Activated CD4-positive, alpha-beta T cell treated with anti-CD3 and anti-CD28 coated beads, Interleukin-2, Interleukin-6, amounts not matched to agents 100 ng/mL and 50 ng/mL, durations not matched to agents 16 hours and 8 hours (primary cell): Measurements from ENCODE around the gene INTS11.
A peak's percentile ranks its signal among the peaks of the same experiment; 100 is the strongest.
"Not testable (repeated sequence)": the region's sequence is repeated elsewhere in the genome, so short reads cannot be mapped to it uniquely, and the experiment has no call there.

Source experiments
- DNase-seq: peaks from one replicate; pipeline ENCODE4 v3.0.0-alpha.2; 2020

INTS11 gene

DNA sequence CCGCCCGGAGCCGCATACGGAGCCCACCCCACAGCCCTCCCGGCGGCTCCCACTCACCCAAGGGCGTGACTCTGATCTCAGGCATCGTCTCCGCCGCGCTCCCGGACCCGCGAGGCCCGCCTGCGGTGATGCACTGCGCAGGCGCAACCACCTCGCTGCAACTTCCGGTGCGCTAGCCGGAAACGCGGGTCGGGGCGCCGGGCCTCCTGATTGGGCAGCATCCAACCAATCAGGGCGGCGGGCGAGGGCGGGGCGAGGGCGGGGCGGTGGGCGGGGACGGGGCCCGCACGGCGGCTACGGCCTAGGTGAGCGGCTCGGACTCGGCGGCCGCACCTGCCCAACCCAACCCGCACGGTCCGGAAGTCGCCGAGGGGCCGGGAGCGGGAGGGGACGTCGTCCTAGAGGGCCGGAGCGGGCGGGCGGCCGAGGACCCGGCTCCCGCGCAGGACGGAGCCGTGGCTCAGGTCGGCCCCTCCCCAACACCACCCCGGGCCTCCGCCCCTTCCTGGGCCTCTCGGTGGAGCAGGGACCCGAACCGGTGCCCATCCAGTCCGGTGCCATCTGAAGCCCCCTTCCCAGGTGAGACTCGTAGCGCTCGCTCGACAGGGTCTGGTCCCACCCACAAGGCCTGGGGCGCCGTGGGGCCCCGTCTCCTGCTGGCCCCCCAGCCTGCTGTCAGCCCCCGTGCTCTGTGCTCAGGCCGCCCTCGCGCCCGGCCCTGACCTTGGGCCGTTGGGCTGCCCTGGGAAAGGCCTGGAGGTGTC lies at the start of gene INTS11, which contains the start of gene CPTP:
Gene INTS11 (minus strand): TSS at position 137 of the 764 bp plus-strand sequence. CDS start 52 bp downstream, at position 85.
Gene CPTP (plus strand): TSS at position 279 of the 764 bp plus-strand sequence. CDS start 2,109 bp downstream, outside the sequence.
- peak; percentile 98 for DNase-seq

DNA sequence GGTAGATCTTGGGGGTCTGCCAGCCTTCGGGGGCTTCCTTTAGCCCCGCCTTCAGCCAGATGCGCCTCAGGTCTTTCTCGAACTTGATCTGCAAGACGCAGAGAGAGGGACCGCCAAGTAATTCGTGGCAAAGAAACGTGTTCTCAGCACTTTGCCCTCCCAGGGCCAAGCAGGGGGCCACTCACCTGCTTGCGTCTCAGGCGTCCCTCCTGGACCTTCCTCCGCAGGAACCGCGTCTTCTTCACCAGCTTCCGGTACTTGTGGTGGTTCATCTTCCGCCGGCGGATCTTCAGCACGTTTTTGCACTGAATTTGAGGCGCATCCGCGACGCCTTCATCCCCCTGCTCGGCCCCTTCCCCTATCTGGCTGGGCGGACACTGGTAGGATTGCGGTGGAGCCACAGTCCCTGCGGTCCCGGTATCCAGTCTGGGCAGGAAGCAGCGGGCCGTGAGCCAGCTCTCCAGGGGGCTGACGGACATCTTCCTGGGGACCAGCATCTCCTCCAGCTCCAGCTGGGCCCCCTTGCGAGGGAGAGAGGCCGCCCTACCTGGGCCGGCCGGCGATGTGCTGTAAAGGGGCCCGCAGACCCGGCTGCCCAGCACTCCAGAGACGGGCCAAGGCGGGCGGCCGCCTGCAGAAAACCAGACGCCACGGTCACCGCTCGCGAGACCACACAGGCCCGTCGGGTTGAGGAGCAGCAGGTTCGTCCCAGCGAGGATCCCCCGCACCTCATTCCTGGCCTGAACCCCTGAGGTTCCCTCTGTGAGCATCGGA lies 49.5 kb upstream of the INTS11 start:
- no peak for DNase-seq

DNA sequence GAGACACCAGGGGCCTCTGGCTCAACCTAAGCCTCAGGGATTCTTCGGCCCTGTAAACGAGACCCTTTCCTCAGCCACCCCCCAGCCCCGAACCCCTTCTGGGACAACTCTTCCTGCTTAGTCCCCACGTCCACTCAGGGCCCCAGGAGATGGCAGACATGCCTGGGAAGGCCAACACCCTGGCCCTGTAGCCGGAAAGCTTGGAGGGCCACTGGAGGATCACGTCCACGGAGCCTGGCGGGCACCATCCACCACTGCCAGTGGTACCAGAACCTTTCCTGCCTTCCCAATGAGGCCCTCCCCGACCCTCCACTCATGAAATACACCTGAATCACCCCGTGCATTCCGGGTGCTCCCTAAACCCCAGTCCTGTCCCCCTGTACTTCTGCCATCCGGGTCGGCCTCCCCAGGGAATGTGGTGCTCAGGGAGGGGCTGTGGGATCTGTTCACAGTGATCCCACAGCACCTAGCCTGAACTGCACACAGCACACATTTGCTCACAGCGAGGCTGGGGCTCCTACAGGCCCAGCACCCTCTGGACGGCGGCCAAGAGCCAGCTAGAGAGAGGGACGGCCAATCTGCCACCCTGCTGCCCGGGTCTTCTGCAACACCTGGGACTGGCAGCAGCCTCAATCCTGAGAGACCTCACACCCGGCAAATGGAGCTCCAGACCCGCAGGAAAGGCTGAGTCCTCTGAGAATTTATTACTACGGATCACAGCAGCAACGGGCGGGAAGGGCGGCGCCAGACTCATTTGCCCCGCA lies 48.8 kb upstream of the INTS11 start:
- DNase-seq, result no peak

DNA sequence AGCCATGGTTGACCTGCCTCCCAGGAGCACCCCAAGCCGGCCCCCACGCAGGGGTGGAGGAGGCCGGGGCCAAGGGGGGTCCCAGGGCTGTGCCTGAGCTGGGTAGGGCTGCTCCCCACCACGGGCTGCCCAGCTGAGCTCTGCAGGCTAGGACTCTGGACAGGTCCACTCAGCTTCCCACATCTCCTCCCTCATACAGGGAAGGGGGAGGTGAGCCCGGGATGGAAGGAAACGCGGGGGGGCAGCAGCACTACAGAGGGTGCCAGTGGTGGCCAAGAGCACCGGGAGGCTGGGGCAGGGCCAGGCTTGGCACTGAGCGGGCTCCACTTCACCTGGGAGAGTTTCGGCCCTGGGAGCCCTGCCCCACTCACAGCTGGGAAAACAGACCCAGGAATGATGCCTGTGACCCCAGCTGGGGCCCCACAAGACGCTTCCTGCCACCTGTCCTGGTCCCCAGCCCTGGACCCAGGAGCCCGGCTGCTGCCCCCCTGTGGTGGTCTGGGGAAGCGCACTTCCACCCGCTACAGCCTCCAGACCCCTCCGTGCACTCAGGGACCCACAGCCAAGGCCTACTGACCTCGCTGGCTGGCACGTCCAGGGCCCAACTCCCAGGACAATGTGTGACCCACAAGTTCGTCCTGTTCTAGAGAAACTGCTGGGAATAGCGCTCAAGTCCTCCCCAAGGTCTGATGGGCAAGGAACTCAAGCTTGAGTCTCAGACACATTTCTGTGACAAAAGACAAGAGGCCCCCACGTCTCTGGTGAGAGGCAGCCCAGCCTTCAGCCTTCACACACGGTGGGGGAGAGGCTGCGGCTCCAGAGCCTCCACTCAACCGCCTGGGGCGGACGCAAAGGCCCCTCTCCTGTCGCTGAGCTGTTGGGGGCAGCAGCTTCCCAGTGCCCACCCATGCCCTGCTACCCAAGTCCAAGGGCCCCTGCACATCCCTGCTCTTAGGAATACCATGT lies 47.6 kb upstream of the INTS11 start:
- peak; percentile 86 for DNase-seq

DNA sequence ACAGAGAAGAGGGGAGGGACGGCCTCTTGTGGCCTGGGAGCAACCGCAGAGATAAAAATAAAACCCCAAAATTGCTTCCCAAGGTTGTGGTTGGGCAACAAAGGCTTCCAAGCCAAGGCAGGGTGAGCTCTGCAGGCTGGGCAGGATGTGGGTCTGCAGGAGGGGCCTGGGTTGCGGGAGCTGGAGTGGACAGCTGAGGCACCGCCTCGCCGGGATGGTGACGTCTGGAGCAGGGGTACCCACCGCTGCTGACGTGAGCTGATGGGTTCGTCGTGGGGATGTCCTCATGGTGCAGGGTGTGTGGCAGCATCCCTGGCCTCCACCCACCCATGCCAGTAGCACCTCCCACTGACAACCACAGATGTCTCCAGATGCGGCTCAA lies 46.9 kb upstream of the INTS11 start:
- peak; percentile 48 for DNase-seq

DNA sequence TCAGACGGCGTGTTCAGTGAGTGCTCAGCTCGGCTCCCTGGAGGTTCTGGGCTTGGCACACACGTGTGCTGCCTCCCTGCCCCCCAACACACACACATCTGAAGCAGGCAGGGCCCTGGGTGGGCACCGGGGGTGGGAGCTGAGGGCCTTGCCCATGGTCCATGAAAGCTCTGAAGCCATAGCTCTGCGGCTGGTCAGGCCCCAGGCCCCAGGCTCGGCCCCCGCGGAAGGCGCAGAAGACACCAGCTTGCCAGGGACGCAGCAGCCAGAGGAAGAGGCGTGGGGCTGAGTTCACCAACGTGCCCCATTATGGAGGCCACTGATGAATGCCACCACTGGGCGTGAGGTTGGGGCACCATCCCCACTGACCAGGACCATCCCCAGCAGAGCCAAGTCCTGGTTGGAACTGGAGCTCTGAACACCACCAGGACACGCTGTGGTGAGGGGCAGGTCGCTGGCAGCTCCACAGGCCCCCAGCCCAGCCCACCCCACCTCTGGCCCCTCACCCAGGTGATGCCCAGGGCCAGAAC lies 46.4 kb upstream of the INTS11 start:
- no peak for DNase-seq

DNA sequence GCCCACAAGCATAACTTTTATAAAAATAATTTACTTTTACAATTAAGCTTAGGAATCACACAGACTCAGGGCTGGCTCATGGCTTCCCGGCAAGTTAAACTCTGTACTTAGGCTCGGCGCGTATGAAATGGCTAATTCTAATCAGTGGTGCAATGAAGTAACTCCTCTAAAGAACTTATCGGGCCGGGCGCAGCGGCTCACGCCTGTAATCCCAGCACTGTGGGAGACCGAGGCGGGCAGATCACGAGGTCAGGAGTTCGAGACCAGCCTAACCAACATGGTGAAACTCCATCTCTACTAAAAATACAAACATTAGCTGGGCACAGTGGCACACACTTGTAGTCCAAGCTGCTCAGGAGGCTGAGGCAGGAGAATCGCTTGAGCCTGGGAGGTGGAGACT lies 45.6 kb upstream of the INTS11 start:
- not testable (repeated sequence) for DNase-seq

DNA sequence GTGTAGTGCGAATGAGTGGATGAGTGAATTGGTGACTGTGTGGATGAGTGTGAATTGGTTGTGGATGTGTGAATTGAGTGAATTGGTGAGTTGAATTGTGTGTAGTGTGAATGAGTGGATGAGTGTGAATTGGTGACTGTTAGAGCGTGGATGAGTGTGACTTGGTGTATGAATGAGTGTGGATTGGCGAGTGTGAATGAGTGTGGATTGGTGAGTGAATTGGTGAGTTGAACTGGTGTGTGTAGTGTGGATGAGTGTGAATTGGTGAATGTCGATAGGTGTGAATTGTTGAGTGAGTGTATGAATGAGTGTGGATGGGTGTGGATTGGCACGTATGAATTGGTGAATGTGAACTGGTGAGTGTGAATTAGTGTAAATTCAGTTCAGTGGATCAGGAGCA lies 42.9 kb upstream of the INTS11 start:
- no peak for DNase-seq

DNA sequence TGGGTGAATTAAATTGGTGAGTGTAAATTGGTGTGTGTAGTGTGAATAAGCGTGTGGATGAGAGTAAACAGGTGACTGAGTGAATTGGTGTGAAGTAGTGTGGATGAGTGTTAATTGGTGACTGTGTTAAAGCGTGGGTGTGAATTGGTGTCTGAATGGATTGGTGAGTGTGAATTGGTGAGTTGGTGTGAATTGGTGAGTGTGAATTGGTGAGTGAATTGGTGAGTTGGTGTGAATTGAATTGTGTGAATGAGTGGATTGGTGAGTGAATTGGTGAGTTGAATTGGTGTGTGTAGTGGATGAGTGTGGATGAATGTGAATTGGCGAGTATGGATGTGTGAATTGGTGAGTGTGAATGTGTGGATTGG lies 42.2 kb upstream of the INTS11 start:
- DNase-seq, result no peak

DNA sequence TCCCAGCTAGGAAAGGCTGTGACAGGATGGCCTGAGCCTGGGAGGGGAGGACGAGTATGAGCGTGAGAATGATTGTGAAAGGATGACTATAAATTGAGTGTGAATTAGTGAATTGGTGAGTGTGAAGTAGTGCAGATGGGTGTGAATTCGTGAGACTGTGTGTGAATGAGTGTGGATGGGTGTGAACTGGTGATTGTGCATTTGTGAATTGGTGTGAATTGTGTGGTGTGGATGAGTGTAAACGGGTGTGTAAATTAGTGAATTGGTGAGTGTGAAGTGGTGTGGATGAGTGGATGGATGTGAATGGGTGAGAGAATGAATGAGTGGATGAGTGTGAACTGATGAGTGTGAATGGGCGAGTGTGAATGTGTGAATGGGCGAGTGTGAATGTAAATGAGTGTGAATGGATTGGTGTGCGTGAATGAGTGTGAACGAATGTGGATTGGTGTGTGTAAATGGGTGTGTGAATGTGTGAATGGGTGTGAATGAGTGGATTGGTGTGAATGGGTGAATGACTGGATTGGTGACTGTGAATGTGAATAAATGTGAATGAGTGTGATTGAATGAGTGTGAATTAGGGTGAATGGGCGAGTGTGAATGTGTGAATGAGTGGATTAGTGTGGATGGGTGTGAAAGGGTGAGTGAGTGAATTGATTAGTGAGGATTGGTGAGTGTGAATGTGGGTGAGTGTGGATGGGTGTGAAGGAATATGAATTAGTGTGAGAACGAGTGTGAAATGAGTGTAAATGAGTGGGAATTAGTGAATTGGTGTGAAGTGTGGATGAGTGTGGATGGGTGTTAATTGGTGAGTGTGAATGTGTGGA lies 41.6 kb upstream of the INTS11 start:
- no peak for DNase-seq

DNA sequence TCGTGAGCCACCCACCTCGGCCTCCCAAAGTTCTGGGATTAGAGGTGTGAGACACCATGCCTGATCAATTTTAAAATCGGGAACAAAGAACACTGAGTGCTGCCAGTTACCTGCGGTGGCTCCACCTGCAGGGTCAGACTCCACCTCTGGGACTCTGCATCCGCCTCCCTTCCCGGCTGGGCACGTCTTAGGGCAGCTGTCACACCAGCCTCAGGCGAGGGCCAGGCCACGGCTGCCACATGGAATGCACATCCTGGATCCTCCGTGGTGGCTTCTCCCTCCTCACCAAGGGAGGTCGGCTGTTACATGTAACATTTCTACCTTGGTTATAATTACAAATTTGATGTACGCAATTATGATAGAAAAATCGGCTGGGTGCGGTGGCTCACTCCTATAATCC lies 39.8 kb upstream of the INTS11 start:
- DNase-seq, result no peak

DNA sequence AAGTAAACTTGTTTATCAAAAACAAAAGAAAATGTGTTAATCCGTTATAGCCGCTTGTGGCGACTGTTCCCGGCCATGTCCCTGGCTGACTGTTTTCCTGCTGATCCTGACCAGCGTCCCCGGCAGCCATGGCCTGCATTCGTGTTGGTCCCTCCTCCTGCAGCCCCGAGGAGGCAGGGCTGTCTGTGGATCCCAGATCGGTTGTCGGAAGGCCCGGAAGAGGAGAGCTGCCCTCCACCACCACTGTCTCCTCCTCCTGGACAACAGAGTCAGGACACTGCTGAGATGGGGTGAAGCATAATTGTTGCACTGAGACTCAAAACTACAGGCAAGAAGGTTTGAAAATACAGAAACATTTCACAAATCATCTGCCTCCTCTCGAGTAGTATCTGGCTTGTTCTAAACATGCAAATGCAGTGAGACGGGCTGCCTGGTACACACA lies 37.5 kb upstream of the INTS11 start:
- no peak for DNase-seq

DNA sequence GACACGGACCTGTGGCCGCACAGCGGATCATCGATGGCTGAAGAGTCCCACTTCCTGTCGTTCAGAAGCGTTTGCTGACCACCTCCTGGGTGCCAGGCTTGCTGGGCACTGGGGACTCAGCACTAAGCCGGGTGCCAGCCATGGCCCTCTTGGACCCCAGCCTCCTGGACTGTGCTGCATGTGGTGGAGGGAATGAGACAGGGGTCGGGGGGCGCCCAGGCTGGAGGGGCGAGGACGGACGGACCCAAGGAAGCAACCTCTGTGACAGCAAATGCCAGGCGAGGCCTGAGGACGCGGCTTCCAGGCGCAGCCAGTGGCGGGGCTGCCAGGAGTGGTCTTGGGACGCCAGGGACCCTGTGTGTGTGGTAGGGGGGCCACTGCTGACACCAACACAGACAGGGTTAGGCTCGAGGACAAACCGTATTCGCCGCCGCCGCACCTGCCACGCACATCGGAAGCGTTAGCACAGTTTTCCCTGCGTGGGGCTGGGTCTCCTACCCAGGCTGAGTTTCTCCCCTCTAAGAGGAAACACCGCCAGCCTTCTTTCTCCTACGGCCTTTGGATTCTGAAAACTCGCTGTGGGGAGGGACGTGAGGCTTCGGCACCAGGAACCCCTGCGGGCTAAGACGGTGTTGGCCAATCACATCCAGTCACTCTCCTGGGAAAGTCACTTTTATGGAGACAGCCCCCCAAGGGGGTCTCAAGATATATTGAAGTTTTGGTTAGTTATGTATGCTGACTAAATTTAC lies 36.9 kb upstream of the INTS11 start:
- no peak for DNase-seq

DNA sequence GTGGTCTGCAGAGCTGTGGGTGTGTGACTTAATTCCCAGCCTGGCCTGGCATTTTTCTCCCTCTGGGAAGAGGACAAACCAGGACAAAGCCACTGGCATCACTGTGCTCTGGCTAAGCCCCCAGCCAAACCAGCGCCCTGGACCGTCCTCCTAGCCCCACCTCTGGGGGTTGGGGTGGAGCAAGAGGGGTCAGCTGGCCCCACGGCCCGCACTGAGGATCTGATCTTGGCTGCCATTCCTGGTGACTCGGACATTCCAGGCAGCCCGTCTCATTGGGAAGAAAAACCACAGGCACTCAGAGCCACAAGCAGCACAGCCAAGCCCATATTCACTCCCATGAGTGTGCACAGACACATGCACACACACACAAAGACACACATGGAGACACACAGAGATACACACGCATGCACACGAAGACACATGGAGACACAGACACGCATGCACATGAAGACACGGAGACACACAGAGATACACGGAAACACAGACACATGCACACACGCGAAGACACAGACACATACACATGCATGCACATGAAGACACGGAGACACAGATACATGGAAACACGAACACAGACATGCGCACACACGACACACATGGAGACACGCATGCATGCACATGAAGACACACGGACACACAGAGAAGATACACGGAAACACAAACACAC lies 36.2 kb upstream of the INTS11 start:
- DNase-seq, result no peak

DNA sequence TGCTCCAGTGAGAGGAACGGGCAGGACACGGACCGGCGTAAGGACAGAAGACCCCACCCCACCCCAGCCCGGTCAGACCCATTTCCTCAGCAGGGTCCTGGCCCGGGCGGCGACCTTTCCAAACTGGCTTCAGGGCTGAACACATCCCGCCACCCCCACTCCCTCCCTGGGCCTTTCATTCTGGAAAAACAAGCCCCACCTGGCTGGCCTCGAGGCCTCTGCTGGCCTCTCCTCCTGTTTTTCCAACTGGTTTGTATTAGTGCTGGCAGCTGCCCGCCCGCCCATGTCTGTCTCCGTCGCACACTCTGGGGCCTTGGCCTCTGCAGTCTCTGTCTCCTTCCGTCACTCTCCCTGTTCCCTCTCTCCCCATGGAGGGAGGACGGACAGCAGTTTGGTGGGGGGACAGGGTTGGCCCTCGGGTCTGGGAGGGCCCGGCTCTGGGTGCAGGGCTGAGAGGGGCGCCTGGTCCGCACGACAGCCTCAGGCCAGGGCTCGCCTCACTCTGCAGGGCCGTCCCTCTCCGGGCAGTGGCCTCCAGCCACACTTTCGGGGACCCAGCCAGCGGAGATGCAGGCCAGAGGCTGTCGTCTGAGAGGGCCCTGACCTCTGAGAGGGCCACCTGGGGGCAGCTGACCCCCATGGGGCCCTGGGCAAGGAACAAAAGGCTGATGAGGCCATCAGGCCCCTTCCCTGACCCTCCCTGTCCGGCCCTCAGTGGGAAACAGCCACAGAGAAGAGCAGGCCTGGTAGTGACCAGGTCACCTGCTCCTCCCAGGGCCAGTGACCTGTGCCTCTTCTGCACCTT lies 35.4 kb upstream of the INTS11 start:
- no peak for DNase-seq

DNA sequence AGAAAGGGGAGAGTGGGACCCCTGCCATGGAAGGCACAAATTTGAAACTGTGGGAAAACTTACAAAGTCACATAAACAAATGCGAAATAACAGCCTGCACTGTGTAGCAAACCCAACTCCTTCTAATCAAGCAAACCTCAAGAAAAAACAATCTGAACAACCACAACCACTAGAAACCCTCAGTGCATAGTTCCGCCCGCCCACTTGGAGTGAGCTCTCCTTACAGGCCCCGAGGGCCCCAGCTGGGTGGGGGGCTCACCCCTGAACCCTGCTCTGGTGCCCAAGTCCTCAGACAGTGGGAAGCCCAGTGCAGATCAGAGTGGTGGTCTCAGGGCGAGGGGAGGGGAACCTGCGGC lies 34.8 kb upstream of the INTS11 start:
- DNase-seq, result no peak

DNA sequence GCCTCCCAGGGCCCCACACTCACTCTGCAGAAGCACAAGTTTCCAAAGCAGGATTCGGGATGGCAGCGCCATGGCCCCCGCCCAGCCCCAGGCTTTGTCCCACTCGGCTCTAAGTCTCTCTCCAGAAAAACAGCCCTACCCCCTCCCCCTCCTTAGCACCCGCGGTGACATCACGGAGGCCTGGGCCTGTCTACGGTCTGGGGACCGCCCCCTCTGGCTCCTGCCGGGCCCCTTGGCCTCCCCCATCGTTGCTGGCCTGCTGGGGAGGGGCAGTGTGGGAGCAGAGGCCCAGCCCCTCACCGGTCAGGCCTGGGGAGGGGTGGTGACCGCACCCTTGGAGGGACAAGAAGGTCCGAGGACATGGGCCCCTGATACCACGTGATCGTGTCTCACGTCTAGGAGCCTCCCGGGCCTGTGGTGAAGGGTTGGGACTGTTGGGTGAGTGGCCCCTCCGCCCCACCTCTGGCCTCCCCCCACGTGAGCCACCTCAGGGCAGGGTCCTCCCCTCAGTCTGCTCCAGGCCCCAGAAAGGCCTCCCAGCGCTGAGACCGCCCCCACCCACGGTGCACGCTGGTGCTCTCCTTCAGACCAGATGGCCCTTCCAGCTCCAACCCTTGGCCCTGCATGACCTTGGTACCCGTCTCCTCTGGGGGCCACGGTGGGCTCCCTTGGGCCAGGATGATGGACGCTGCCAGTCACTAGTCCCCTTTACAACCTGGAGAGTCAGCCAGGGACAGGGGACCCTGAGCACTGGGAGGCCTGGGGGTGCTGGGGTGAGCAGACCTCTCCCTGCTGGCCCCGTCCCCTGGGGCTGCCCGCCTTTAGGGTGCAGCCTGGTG lies 34.2 kb upstream of the INTS11 start, which contains the start of gene MXRA8:
Gene MXRA8 (minus strand): TSS at position 123 of the 839 bp plus-strand sequence. CDS start 51 bp downstream, at position 72.
- DNase-seq, result no peak
